ENCODE results near the gene TMEM94. TPM values are rescaled to one million over a fixed set of nuclear protein-coding genes. Genes with fewer than 3 reads are reported as not detected.

TMEM94 gene
- total RNA-seq, 1 experiment from 2014 or later = 61.4 TPM

GRCh38 chr17:75501378-75502071 lies 45.1 kb downstream of the TMEM94 start:
- no peaks in the 10 kb centered on the region for H3K4me1 ChIP-seq (ENCODE audit: insufficient read depth, low read length)
- no peak overlapping the region; the same call in 1 of the 2 replicates for H3K14ac ChIP-seq (ENCODE audit: insufficient read depth, low read length)
- H3K9me3 ChIP-seq (ENCODE audit: control insufficient read depth, low read depth, low read length) = no peaks in the 10 kb centered on the region
- no peak overlapping the region for H2BK12ac ChIP-seq (ENCODE audit: insufficient read length, low read depth, low read length)
- Mint-ChIP-seq H3K27me3 (ENCODE audit: low read depth) (no peaks in the 10 kb centered on the region; the same call in 1 of the 2 replicates), H3K4me3 (no peak overlapping the region), H3K4me1 (no peaks in the 10 kb centered on the region), H3K9me3 (no peaks in the 10 kb centered on the region), H3K36me3 (ENCODE audit: insufficient read depth in 1 of 3, low read depth in 3 of 3) (peaks cover 0 to 48% (median 32%) of the 10 kb centered on the region in 3 experiments; a peak in 5 of 7 replicates), H3K27ac (no peak overlapping the region; a peak in 1 of 7 replicates)
- no peak overlapping the region for H3K9ac ChIP-seq (ENCODE audit: extremely low read depth, insufficient read length, low read length)
- no peaks in the 10 kb centered on the region for H3K79me2 ChIP-seq (ENCODE audit: insufficient read depth, low read length)
- H3K4me2 ChIP-seq (ENCODE audit: insufficient read depth, insufficient read length, low read length) = no peak overlapping the region
- no peaks in the 10 kb centered on the region for H3K27me3 ChIP-seq (ENCODE audit: insufficient read depth, low read length)
- H2BK15ac ChIP-seq (ENCODE audit: low read depth, low read length) = no peak overlapping the region
- no peak overlapping the region for H2BK20ac ChIP-seq (ENCODE audit: low read depth, low read length, poor library complexity, severe bottlenecking)
- H2AK5ac ChIP-seq (ENCODE audit: insufficient read length, low read length) = no peak overlapping the region
- H4K8ac ChIP-seq (replicated peaks; ENCODE audit: insufficient read length, low read depth, low read length) = no peak overlapping the region
- WGBS (ENCODE audit: extremely low coverage, insufficient read length, low lambda C conversion rate) = no CpG with 5 or more reads among the region's 21 CpGs
- no peak overlapping the region for H3K23ac ChIP-seq (ENCODE audit: insufficient read length, low read depth, low read length)
- no peak overlapping the region for H3T11ph ChIP-seq (ENCODE audit: low read length)
- H2AFZ ChIP-seq (ENCODE audit: low read length) = no peak overlapping the region
- H3K27ac ChIP-seq (ENCODE audit: insufficient read length, low read depth, low read length) = no peak overlapping the region
- H3K56ac ChIP-seq (ENCODE audit: insufficient read length, low read depth, low read length) = no peak overlapping the region
- no peaks in the 10 kb centered on the region for H3K79me1 ChIP-seq (ENCODE audit: insufficient read depth, low read depth, low read length, poor library complexity, severe bottlenecking)
- no peak overlapping the region for H2BK120ac ChIP-seq (ENCODE audit: low read depth, low read length, poor library complexity, severe bottlenecking)
- no peaks in the 10 kb centered on the region for H4K20me1 ChIP-seq (ENCODE audit: control insufficient read depth, insufficient read depth, insufficient read length)
- no peak overlapping the region for H4K91ac ChIP-seq (ENCODE audit: insufficient read length, low read depth, low read length)
- H3K23me2 ChIP-seq (ENCODE audit: insufficient read length, low read depth, low read length, poor library complexity, severe bottlenecking) = no peaks in the 10 kb centered on the region
- no peak overlapping the region for H4K5ac ChIP-seq (ENCODE audit: insufficient read length, low read depth, low read length)
- no peak overlapping the region for H3K18ac ChIP-seq (ENCODE audit: insufficient read length, low read depth, low read length)
- no peak for DNase-seq
- H2BK5ac ChIP-seq (ENCODE audit: insufficient read length, low read length) = no peak overlapping the region
- H3K4ac ChIP-seq (ENCODE audit: low read depth, low read length) = no peak overlapping the region
- TF ChIP-seq CTCF (conservative IDR thresholded peaks at IDR 0.05) = no peak
